Measurements from ENCODE around the gene PPP2R1A. TPM values are rescaled to one million over a fixed set of nuclear protein-coding genes. Genes with fewer than 3 reads are reported as not detected.

Gene PPP2R1A
- total and polyA plus RNA-seq, 2 donors from 2014 or later = 314 to 346 TPM

DNA sequence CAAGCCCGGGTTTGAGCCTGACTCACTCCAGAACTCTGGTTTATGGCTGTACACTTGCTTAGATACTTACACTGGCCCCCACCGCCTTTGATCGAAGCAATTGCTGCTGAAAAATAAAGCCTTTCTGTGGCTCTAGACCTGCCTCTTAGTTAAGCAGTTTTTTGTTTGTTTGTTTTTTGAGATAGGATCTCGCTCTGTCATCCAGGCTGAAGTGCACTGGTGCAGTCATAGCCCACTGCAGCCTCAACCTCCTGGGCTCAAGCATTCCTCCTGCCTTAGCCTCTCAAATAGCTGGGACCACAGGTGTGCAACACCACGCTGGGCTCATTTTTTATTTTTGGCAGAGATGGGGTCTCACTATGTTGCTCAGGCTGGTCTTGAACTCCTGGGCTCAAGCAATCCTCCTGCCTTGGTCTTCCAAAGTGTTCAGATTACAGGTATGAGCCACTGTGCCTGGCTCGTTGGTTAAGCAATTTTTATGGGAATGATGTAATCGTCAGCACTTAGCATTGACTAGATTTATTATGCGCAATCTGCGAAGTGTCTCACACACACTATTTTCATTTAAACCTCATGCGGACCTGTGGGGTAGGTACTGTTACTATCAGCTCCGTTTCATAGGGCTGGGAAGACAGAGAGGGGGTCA, 22.2 kb downstream of the PPP2R1A start:
- H3K4me1 ChIP-seq (ENCODE audit: control insufficient read depth in 2 of 3, insufficient read depth in 2 of 3, low read depth in 1 of 3, low read length in 3 of 3) = no peaks in the 10 kb centered on the region
- H3K4me3 ChIP-seq (ENCODE audit: low read length in 3 of 3) = no peak overlapping the region
- no peak for FAIRE-seq
- H3K36me3 ChIP-seq (ENCODE audit: control insufficient read depth in 2 of 3, insufficient read depth in 3 of 3, low read length in 3 of 3) = peaks cover 13 to 69% (median 58%) of the 10 kb centered on the region in 3 donors
- no peaks in the 10 kb centered on the region for H3K27me3 ChIP-seq (ENCODE audit: control insufficient read depth, insufficient read depth, low read length)
- DNase-seq = no peak
- H3K27ac ChIP-seq (ENCODE audit: low read depth in 2 of 2, low read length in 2 of 2) = no peak overlapping the region
- TF ChIP-seq, protein P1, sequence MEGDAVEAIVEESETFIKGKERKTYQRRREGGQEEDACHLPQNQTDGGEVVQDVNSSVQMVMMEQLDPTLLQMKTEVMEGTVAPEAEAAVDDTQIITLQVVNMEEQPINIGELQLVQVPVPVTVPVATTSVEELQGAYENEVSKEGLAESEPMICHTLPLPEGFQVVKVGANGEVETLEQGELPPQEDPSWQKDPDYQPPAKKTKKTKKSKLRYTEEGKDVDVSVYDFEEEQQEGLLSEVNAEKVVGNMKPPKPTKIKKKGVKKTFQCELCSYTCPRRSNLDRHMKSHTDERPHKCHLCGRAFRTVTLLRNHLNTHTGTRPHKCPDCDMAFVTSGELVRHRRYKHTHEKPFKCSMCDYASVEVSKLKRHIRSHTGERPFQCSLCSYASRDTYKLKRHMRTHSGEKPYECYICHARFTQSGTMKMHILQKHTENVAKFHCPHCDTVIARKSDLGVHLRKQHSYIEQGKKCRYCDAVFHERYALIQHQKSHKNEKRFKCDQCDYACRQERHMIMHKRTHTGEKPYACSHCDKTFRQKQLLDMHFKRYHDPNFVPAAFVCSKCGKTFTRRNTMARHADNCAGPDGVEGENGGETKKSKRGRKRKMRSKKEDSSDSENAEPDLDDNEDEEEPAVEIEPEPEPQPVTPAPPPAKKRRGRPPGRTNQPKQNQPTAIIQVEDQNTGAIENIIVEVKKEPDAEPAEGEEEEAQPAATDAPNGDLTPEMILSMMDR (IDR thresholded peaks at IDR 0.05; ENCODE audit: borderline replicate concordance, extremely low read depth, insufficient read depth) = no peak
- H3K9me3 ChIP-seq (ENCODE audit: control insufficient read depth in 2 of 3, insufficient read depth in 1 of 3, low read length in 3 of 3) = no peaks in the 10 kb centered on the region
- intact Hi-C loops (cut with DNase I) = no loop called here
- H3K9ac ChIP-seq (ENCODE audit: low read length in 3 of 3) = no peak overlapping the region

DNA sequence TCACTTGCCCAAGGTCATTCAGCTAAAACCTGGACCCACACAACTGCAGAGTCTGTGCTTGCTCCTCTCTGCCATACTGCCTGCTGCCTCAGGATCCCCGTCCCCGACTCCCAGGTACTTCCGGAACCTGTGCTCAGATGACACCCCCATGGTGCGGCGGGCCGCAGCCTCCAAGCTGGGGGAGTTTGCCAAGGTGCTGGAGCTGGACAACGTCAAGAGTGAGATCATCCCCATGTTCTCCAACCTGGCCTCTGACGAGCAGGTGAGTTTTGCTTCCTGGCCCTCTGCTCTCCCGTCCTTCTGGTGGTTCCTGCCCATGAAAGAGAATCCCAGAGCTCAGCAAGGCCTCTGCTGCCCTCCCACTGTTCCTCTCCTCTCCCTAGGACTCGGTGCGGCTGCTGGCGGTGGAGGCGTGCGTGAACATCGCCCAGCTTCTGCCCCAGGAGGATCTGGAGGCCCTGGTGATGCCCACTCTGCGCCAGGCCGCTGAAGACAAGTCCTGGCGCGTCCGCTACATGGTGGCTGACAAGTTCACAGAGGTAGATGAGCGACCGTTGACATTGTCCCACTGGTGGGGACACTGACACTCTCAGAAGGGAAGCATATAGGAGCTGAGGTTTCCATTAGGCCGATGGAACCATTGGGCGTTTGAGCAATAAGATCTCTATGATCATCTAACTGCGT, 22.9 kb downstream of the PPP2R1A start:
- H3K9ac ChIP-seq (ENCODE audit: low read length in 3 of 3) = no peak overlapping the region
- DNase-seq (no peak), FAIRE-seq (no peak)
- H3K36me3 ChIP-seq (ENCODE audit: control insufficient read depth in 2 of 3, insufficient read depth in 3 of 3, low read length in 3 of 3) = peaks cover 16 to 68% (median 64%) of the 10 kb centered on the region in 3 donors
- H3K9me3 ChIP-seq (ENCODE audit: control insufficient read depth in 2 of 3, insufficient read depth in 1 of 3, low read length in 3 of 3) = no peaks in the 10 kb centered on the region
- intact Hi-C loops (cut with DNase I) = no loop called here
- no peaks in the 10 kb centered on the region for H3K4me1 ChIP-seq (ENCODE audit: control insufficient read depth in 2 of 3, insufficient read depth in 2 of 3, low read depth in 1 of 3, low read length in 3 of 3)
- TF ChIP-seq, protein P1 (IDR thresholded peaks at IDR 0.05; ENCODE audit: borderline replicate concordance, extremely low read depth, insufficient read depth) = no peak
- H3K27ac ChIP-seq (ENCODE audit: low read depth in 2 of 2, low read length in 2 of 2) = no peak overlapping the region
- H3K27me3 ChIP-seq (ENCODE audit: control insufficient read depth, insufficient read depth, low read length) = no peaks in the 10 kb centered on the region
- H3K4me3 ChIP-seq (ENCODE audit: low read length in 3 of 3) = no peak overlapping the region

DNA sequence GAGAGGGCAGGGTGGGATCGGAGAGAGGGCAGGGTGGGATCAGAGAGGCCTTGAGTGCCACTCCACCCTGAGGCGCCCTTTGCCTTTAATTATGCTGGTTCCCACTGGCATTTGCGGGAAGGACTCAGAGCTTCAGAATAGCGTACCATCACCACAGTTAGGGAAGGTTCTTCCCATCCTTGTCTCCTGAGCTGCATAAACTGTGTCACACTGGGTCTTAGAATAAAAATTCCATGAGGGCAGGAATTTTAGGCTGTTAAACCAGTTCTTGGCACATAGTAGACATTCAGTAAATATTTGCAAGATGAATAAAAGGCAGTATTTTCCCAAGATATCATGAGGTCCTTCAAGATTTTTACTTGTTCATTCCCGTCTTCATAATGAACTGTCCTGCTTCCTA, 24.4 kb downstream of the PPP2R1A start:
- no peaks in the 10 kb centered on the region for H3K27me3 ChIP-seq (ENCODE audit: control insufficient read depth, insufficient read depth, low read length)
- H3K27ac ChIP-seq (ENCODE audit: low read depth in 2 of 2, low read length in 2 of 2) = no peak overlapping the region
- intact Hi-C loops (cut with DNase I) = no loop called here
- no peak overlapping the region for H3K9ac ChIP-seq (ENCODE audit: low read length in 3 of 3)
- FAIRE-seq (no peak), DNase-seq (no peak)
- no peaks in the 10 kb centered on the region for H3K9me3 ChIP-seq (ENCODE audit: control insufficient read depth in 2 of 3, insufficient read depth in 1 of 3, low read length in 3 of 3)
- TF ChIP-seq, protein P1 (IDR thresholded peaks at IDR 0.05; ENCODE audit: borderline replicate concordance, extremely low read depth, insufficient read depth) = no peak
- peaks cover 17 to 78% (median 71%) of the 10 kb centered on the region in 3 donors for H3K36me3 ChIP-seq (ENCODE audit: control insufficient read depth in 2 of 3, insufficient read depth in 3 of 3, low read length in 3 of 3)
- H3K4me3 ChIP-seq (ENCODE audit: low read length in 3 of 3) = no peak overlapping the region
- H3K4me1 ChIP-seq (ENCODE audit: control insufficient read depth in 2 of 3, insufficient read depth in 2 of 3, low read depth in 1 of 3, low read length in 3 of 3) = no peaks in the 10 kb centered on the region

Data from kidney (tissue), 14 donors.